HepG2 (cell line): ENCODE data around the gene GRHL3. TPM values are rescaled to one million over a fixed set of nuclear protein-coding genes. Genes with fewer than 3 reads are reported as not detected.

Experiments used
- ATAC-seq: fragments of 200-7000 bp; cut with Tn5 transposase; 3 replicates; pipeline ENCODE4 v1.9.1; 2020; ENCODE audit warnings: mild to moderate bottlenecking, moderate library complexity
- BruUV-seq: library from RNA; stranded (reverse); fragments of 400-500 nt; replicated peaks from 2 replicates; lab custom pipeline; 2021; lab: Mats Ljungman, UMichigan
- CTCF ChIA-PET: fragments of 300-600 bp; formaldehyde crosslinking; extraction: SDS; loops from one replicate; lab custom pipeline; 2021; ENCODE audit warnings: low total read pairs, inconsistent platforms, low intra/inter-chr PET ratio; lab: Yijun Ruan, JAX
- POLR2A ChIA-PET: fragments of 350-600 bp; sonication (Branson Sonifier 250); formaldehyde crosslinking; loops from one replicate; lab custom pipeline; 2020; ENCODE audit warnings: antibody characterized with exemption, inconsistent platforms; lab: Yijun Ruan, JAX
- DNase-seq: peaks from one replicate; pipeline ENCODE4 v3.0.0-alpha.2; 2015; ENCODE audit warnings: low spot score
- FAIRE-seq: peaks from 3 replicates; lab custom pipeline; 2011; peaks lifted over from hg19 to GRCh38; lab: Jason Lieb, UNC
- H2AFZ ChIP-seq: one replicate; pipeline ENCODE4 v1.6.1; 2011; ENCODE audit warnings: low read length, inconsistent platforms
- H3K27ac ChIP-seq: fragments of 300-600 bp; 3 replicates; pipeline ENCODE4 v1.8.0; 2011; ENCODE audit warnings: mixed run types, mild to moderate bottlenecking, mixed read lengths, low read length, inconsistent platforms; ENCODE audit not compliant: insufficient read depth; ENCODE audit errors: extremely low read length
- H3K27me3 ChIP-seq, 2 experiments: fragments of 200-600 bp in 1 of 2; 2 replicates in 1 of 2; 3 replicates in 1 of 2; pipeline versions ENCODE4 v1.6.0 to v1.8.0; 2011; ENCODE audit warnings: low read length in 2 of 2, mild to moderate bottlenecking in 2 of 2, moderate library complexity in 2 of 2, inconsistent platforms in 1 of 2; ENCODE audit not compliant: insufficient read depth in 2 of 2, control insufficient read depth in 1 of 2
- H3K36me3 ChIP-seq, 2 experiments: fragments of 200-600 bp in 1 of 2; replicated peaks in 1 of 2; 2 replicates in 1 of 2; 3 replicates in 1 of 2; pipeline versions ENCODE4 v1.5.1 to v1.8.0; 2011; ENCODE audit warnings: low read length in 2 of 2, inconsistent platforms in 1 of 2; ENCODE audit not compliant: insufficient read depth in 2 of 2, control insufficient read depth in 1 of 2
- H3K4me1 ChIP-seq: 2 replicates; pipeline ENCODE4 v1.5.1; 2012; ENCODE audit warnings: low read length, inconsistent platforms; ENCODE audit not compliant: insufficient read depth
- H3K4me2 ChIP-seq: 2 replicates; pipeline ENCODE4 v1.6.0; 2011; ENCODE audit warnings: low read depth, low read length, inconsistent platforms
- H3K4me3 ChIP-seq, 3 experiments: fragments of 200-600 bp in 1 of 3; sonication (generic), shearing (Covaris generic) in 1 of 3; replicated peaks in 1 of 3; 2 replicates each; pipeline ENCODE4 v1.5.1; 2011 to 2016; ENCODE audit warnings: low read length in 3 of 3, inconsistent platforms in 2 of 3, low read depth in 2 of 3, mild to moderate bottlenecking in 2 of 3, control low read depth in 1 of 3, mixed read lengths in 1 of 3; ENCODE audit not compliant: insufficient read depth in 1 of 3
- H3K79me2 ChIP-seq: one replicate; pipeline ENCODE4 v1.6.1; 2011; ENCODE audit warnings: low read length, inconsistent platforms; ENCODE audit not compliant: insufficient read depth
- H3K9ac ChIP-seq: 2 replicates; pipeline ENCODE4 v1.6.0; 2011; ENCODE audit warnings: mild to moderate bottlenecking, low read depth, low read length, inconsistent platforms; ENCODE audit not compliant: insufficient read depth
- H3K9me3 ChIP-seq: 2 replicates; pipeline ENCODE4 v1.5.1; 2012; ENCODE audit warnings: mild to moderate bottlenecking, low read length
- H4K20me1 ChIP-seq: 2 replicates; pipeline ENCODE4 v1.6.0; 2011; ENCODE audit warnings: inconsistent platforms, mild to moderate bottlenecking, low read length, moderate library complexity; ENCODE audit not compliant: insufficient read depth
- AKAP8 ChIP-seq: sonication (generic); formaldehyde crosslinking; IDR thresholded peaks from 2 replicates; pipeline ENCODE4 v1.5.1; 2020; ENCODE audit warnings: mild to moderate bottlenecking, missing genetic modification reagents
- NFKBIZ ChIP-seq: IDR thresholded peaks from 2 replicates; pipeline ENCODE4 v1.6.1; 2018; ENCODE audit warnings: missing genetic modification reagents, missing compliant biosample characterization
- SMARCC2 ChIP-seq: fragments of 450-650 bp; IDR thresholded peaks from 2 replicates; pipeline ENCODE4 v1.6.1; 2017; ENCODE audit warnings: antibody characterized with exemption, mild to moderate bottlenecking
- SRY ChIP-seq: sonication (generic); formaldehyde crosslinking; IDR thresholded peaks from 2 replicates; pipeline ENCODE4 v1.8.0; 2022; ENCODE audit warnings: mild to moderate bottlenecking, missing genetic modification reagents
- TCF12 ChIP-seq, 2 experiments: fragments of 450-650 bp in 1 of 2; sonication (generic) in 1 of 2; formaldehyde crosslinking in 1 of 2; IDR thresholded peaks; 2 replicates each; pipeline versions ENCODE4 v1.6.1 to v1.8.0; 2017 to 2022; ENCODE audit warnings: antibody characterized with exemption in 1 of 2, mild to moderate bottlenecking in 1 of 2, missing genetic modification reagents in 1 of 2, moderate library complexity in 1 of 2
- ZNF432 ChIP-seq: sonication (generic); formaldehyde crosslinking; IDR thresholded peaks from 2 replicates; pipeline ENCODE4 v1.5.0; 2020; ENCODE audit warnings: missing genetic modification reagents, mild to moderate bottlenecking, borderline replicate concordance
- ZNF558 ChIP-seq: sonication (generic); formaldehyde crosslinking; IDR thresholded peaks from 2 replicates; pipeline ENCODE4 v1.9.0; 2022; ENCODE audit warnings: mild to moderate bottlenecking, missing genetic modification reagents, borderline replicate concordance
- WGBS: methylation state at CpG from one replicate; pipeline ENCODE4 v1.1.6; 2017; ENCODE audit warnings: low lambda C conversion rate; 5-methylcytosine and 5-hydroxymethylcytosine counted together
- in situ Hi-C: cut with HindIII; loops from 2 replicates; pipeline ENCODE4 v1.10.0; 2017; ENCODE audit warnings: low pct_unique_long_range_greater_than_20kb; ENCODE audit not compliant: extremely low pct_ligation_motif_present
- intact Hi-C: fragments of 100-400 bp; cut with micrococcal nuclease; formaldehyde crosslinking; loops from one replicate; pipeline ENCODE4 v1.10.0; 2022; ENCODE audit not compliant: unreplicated experiment
- polyA plus RNA-seq, 8 experiments: library from polyadenylated mRNA; depleted of rRNA in 3 of 8; stranded (reverse) in 7 of 8; unstranded in 1 of 8; fragments of >200 nt; fragmentation: Illumina TruSeq in 4 of 8; extraction: Trizol in 4 of 8; gene quantifications; 2 replicates each; pipeline versions ENCODE4 v1.2.1 to v1.2.3, GENCODE V29; 2011 to 2016; ENCODE audit warnings: low read depth in 4 of 8, missing spikeins in 1 of 8, mixed read lengths in 1 of 8; ENCODE audit not compliant: insufficient read depth in 1 of 8
- total RNA-seq, 5 experiments: library from RNA; depleted of rRNA; stranded (reverse); fragments of >200 nt; fragmentation: Illumina TruSeq; extraction: Trizol; gene quantifications; 2 replicates each; pipeline ENCODE4 v1.2.3, GENCODE V29; 2016; ENCODE audit warnings: low read depth in 1 of 5
- TF ChIP-seq, protein P1 (sequence below): sonication (generic); formaldehyde crosslinking; IDR thresholded peaks from 2 replicates; pipeline ENCODE4 v1.4.0; 2020; ENCODE audit warnings: missing genetic modification reagents, borderline replicate concordance

The GRHL3 gene
- total and polyA plus RNA-seq, 2 of the 13 experiments (the other 11 are each of a cell fraction or from before 2014, with no cell fraction given), result not detected

DNA sequence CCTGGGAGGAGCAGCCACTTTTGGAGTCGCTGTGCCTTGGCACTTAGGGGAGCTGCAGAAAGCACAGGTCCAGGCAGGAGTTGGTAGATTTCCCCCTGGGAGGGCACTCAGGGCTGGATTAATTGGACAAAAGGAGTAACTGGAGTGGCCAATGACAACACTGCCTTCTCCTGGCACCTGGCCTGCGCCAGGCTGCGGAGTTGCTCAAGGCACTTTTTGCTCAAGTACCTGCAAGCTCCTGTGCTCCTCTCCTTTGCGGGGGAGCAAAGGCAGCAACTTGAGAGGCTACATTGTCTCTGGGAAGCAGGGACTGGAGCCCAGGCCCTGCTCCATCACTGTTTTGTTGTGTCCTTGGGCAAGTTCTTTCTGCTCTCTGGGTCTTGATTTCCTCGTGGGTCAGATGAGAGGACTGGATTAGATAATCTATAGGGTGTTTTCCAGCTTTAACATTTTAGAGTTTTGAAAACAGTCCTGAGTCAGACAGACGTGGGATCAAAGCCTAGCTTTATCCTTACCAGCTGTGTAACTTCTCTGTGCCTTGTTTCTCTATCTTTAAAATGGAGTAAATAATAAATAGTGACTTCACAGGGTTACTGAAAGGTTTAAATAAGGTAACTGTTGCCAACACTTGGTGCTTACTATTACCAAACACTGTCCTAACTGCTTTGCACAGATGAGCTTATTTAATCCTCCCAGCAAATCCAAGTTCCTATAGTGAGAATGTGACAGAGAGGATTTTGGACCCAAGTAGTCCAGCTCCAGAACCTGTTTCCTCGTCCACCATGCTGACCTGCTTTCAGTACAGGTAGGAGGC is 18.0 kb upstream of the GRHL3 start:
- ChIA-PET CTCF (no interaction called here), POLR2A (no interaction called here)
- H3K4me3 ChIP-seq, result no peak overlapping the region
- H3K27ac ChIP-seq, result no peak overlapping the region
- no TSS peak for BruUV-seq
- H3K9ac ChIP-seq, result no peak overlapping the region
- no peaks in the 10 kb centered on the region for H3K4me1 ChIP-seq
- DNase-seq (no peak), ATAC-seq (no peak), FAIRE-seq (no peak)
- WGBS, result 10% methylated on average over 3 of the region's 7 CpGs
- TF ChIP-seq SMARCC2 (no peak), ZNF558 (CRISPR knock-in tag) (no peak), ZNF432 (no peak), NFKBIZ (CRISPR knock-in tag) (no peak), TCF12 (IDR thresholded peaks at IDR 0.05) (no peak), TCF12 (CRISPR knock-in tag; IDR thresholded peaks at IDR 0.05) (no peak), AKAP8 (no peak), SRY (CRISPR knock-in tag) (no peak)
- TF ChIP-seq, protein P1, sequence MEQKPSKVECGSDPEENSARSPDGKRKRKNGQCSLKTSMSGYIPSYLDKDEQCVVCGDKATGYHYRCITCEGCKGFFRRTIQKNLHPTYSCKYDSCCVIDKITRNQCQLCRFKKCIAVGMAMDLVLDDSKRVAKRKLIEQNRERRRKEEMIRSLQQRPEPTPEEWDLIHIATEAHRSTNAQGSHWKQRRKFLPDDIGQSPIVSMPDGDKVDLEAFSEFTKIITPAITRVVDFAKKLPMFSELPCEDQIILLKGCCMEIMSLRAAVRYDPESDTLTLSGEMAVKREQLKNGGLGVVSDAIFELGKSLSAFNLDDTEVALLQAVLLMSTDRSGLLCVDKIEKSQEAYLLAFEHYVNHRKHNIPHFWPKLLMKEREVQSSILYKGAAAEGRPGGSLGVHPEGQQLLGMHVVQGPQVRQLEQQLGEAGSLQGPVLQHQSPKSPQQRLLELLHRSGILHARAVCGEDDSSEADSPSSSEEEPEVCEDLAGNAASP, result no peak
- H3K9me3 ChIP-seq, result no peaks in the 10 kb centered on the region
- H3K79me2 ChIP-seq, result no peaks in the 10 kb centered on the region
- H3K4me2 ChIP-seq, result no peak overlapping the region
- no peak overlapping the region for H2AFZ ChIP-seq
- in situ Hi-C loops (no loop called here), intact Hi-C loops (no loop called here)
- H3K27me3 ChIP-seq, result peaks cover 1 to 45% of the 10 kb centered on the region in 2 experiments; a peak in 3 of 5 replicates
- H3K36me3 ChIP-seq, result no peaks in the 10 kb centered on the region
- H4K20me1 ChIP-seq, result no peaks in the 10 kb centered on the region
